GM18520 (cell line): Measurements from ENCODE around the gene TMEM181.
"Not testable (repeated sequence)": the region's sequence is repeated elsewhere in the genome, so short reads cannot be mapped to it uniquely, and the experiment has no call there.

Experiments used
- ATAC-seq: cut with Tn5 transposase; IDR thresholded peaks from one replicate; pipeline ENCODE4 v1.9.1; 2021; ENCODE audit not compliant: unreplicated experiment

Gene TMEM181

DNA sequence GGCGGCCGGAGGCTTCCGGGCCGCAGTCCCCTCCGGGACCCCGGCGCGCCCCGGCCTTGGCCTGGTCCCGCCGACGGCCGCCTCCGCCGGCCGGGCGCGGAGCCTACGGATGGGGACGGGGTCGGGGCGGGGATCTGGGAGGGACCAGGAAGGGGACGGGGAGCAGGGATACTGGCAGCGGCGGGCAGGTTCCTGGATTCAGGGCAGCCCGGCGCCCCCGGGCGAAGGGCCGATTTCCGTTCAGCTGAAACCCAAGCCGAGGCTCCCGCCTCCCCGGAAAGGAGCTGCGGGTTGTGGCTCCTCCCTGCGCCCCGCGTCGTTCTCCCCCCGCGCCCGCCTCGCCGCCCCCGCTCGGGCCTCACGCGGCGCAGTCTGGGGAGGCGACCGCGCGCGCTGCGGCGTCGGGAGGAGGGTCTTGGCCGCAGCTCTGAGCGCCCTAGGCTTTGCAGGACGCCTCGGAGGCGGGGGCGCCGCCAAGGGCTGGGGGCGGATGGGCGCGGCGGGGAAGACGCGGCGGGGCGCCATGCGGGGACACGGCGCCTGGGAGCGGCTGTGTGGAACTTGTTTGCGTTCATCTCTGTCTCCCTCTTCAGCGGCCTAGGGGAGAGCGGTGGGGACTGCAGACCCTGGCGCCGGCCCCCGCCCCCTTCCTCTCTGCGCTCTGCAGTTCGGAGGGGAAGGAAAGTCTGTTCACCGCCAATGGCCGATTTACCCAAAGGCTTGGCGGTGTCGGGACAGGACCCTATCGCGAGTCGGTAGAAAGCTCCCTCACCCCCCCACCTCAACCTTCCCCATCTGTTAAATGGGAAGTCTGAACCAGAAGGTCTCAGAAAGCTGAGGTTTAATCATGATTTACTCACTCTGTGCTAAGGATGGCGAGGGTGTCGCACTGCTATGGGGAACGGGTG, 22.7 kb upstream of the TMEM181 start:
- ATAC-seq: no peak

DNA sequence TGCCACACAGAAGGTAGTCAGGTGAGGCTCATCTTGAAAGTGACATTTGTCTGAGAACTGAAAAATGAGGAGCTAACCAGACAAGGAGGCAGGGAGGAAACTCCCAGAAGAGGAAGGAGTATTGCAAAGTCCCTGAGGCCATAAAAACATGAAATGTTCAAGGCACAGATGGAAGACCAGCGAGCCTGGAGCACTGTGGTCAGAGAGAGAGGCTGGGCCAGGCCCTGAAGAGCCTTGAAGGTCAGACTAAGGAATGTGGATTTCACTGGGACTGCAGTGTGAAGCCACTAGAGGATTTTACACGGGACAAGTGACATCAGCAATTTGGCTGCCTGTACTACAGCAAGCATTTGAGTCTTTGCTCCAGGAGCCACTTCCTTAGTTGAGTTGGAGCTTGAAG, 21.1 kb upstream of the TMEM181 start:
- ATAC-seq: no peak

DNA sequence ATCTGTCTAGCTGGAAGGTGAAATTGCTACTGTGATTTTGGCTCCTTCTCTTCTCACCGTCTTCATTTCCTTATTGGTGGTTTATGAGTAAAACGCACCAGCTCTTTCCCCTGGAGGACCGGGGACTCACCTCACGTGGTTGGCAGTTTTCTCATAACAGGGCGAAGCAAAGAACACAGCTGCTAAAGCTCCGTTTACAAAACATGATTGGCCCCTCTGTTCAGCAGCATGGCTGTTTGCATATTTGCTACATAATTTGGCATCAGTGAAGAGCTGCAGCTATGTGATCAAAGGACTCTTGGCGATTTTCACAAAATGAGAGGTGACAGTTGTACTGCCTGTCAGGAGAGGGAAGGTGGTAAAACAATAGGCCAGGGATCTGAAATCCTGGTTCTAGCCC, 20.5 kb upstream of the TMEM181 start:
- no peak for ATAC-seq

DNA sequence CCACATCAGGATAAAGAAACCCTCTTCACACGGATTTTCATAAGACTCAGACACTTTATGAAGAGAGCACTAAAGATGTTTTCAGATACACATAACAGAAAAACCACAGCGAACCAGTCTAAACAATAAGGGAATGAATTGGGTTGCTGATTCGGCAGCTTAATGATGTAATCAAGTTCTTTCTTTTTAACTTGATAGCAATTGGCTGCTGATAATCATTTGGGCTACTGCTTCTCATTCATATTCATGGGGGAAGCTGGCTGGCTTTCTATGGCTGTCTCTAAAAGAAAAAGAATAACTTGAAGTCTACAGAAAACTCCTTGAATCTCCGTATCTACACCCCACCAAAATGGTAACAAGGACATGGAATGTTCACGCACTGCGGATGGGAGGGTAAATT, 20.0 kb upstream of the TMEM181 start:
- no peak for ATAC-seq

DNA sequence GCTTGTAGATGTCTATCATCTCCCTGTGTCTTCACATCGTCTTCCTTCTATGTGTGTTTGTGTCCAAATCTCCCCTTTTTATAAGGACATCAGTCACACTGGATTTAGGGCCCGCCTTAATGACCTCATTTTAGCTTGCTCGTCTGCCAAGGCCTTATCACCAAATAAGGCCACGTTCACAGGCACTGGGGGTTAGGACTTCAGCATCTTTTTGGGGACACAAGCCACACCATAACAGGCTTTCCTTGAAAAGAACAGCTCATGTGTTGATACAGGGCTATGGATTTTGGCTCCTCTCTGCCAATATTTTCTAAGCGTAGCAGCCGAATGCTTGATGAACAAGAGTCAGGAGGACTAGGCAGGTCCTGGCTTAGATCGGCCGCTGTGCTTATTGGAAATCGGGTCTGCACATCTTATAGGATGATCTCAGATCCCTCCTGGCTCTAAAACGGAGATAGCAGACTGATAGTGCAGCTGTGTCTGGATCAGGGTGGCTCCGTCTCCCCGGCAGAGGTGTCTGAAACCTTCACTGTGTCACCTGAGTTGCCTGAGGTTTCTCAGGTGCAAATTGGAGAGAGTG, 16.2 kb upstream of the TMEM181 start:
- ATAC-seq: no peak

DNA sequence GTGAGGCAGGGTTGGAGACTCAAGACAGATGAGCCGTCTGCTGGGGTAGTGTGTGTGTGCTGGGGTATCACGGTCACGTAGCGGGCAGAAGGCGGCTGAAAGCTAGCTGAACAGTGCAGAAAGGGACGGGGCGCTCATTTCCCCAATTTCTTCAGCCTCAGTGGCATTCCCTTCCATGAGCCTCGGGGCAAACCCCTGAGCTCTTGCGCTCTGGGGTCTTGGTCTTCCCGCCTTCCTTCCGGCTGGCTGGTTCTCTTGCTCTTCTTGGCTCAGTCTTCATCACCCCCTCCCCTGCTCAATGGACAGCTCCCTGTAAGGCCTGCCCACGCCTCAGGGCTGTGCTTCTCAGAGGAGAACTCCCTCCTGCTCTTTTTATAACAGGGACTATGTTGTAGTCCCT, 15.5 kb upstream of the TMEM181 start:
- no peak for ATAC-seq

DNA sequence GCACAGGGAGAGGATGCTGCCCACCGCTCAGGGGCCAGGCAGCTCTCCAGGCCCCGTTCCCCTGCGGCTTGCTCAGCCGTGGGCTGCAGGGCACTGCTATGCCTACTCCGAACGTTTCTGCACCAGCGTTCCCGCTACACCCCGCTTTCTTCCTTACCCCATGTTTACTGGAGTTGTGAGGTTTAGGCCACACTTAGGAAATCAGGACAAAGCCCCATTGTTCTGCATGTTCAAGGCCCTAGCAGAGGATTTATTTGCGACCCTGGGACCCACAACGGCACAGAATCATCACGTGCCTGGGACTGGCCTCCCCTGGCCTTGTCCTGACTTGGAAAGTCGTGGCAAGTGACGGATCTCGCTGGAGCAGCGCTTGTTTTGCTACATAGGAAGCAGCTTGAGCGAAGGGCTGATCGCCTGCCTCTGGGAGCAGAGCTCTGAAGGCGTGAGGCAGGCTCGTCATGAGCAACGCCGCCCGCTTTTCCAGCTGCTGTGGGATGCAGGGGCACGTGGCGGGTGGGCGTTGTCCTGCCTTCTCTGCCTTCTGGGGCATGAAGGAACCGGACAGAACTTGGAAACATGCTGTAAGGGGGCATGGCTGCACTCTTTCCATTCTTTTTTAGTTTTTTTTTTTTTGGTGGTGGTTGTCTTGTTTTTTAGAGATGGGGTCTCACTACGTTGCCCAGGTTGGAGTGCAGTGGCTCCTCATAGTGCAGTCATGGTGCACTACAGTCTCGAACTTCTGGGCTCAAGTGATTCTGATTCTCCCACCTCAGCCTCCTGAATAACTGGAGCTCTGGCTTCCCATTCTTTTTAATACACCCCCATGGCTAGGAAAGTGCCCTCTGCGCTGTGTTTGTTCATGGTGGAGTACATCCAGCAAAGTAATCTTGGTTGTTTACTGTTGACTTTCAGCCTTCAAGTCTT, 14.6 kb upstream of the TMEM181 start:
- ATAC-seq: no peak

DNA sequence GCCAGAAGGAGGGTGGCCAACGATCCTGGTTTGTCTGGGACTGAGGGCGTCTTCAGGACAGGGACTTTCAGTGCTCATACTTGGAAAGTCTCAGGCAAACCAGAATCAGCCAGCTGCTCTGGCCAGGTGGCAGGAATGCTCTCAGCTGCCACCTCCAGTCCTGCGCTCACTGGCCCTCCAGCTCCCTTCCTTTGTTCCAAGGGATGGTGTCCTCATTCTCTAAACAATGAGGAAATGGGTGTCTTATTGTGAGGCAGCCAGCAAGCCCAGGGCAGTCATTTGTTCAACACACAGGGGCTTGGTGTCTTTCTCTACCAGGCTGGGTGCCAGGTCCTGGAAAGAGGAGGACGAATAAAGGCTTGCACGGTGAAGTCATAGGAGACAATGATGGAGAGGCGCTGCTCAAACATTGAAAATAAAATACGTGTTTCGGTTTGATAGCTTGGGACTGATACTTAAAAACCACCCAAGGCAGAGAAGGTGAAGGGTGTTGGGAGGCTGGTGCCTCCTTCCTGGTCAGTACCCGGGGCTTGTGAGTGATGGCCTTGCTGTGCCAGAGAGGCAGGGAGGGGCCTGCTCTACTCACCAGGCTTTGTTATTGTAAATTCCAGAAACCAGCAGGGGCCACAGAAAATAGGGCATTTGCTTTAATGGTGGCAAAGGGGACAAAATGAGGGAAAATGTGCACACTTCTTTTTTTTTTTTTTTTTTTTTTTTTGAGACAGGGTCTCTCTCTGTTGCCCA, 11.3 kb upstream of the TMEM181 start:
- no peak for ATAC-seq

DNA sequence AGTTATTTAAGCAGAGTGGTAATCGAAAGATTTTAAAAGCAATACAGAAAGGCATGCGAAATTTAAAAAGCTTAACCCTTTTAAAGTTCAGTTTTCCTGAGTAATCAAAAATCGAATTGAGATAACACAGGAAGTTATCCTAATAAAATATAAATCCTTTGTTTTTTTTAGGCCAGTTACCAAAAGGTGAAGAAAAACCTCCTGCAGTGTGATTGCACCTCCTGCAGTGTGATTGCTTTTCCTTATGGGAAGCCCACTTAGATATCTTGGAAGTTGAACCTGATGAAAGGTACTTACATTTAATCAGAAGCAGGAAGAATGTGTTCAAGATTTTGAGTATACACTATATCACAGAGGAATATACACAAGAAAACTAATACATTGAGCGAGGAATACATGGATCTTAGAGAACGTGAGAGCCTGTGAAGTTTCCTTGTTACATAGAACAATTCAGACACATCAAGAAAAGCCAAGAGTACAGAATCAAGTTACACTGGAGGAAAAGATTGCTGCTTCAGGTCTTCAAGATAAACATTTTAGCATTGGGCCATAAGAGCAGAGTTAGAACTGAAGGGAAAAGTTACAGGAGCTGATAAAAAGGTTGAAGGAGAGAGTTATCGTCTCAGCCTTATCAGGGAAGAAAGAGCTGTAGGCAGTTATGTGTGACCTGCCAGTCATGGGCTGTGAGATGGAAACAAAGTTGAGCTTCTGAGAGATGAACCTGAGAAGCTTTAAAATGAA, 7.7 kb upstream of the TMEM181 start:
- ATAC-seq: no peak

DNA sequence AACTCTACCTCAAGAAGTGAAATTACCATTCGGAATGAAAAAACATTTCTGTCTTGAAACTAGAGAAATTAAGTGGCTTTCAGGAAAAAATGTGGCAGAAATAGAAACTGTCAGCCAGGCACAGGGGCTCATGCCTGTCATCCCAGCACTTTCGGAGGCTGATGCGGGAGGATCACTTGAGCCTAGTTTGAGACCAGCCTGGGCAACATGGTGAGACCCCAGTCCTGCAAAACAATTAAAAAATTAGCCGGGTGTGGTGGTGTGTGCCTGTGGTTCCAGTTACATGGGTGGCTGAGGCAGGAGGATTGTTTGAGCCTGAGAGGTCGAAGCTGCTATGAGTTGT, 7.1 kb upstream of the TMEM181 start:
- ATAC-seq: no peak

DNA sequence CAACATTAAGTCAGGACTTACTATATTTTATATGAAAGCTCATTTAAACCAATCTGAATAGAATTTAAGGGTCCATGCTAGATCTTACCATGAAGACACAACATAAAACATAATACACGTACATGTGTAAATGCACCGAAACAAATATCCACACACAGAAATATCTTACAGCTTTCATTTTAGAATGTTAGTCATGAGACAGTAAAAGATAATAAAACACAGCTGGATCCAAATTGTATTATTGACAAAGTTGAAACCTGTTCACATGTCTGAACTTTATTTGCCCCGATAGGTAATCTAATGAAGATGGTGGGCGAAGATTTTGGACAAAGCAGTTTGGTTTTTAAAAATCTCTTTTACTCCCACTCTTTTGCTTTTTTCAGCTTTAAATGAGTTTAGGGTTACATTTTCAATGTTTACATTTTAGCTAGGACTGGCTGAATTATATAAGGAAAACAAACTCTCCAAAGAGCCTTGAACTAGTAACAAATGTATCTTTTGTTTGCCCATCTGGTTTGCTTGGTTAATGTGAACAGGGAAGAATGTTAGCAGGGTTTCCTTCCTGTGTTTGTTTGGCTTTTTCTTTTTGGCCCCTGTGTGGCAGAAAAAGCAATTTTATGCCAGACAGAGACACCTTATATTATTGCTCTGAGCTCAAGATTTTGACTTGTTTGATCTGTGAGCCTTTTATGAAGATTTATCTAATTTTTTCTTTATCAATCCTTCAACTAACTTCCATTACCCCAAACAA, 5.1 kb upstream of the TMEM181 start:
- ATAC-seq: no peak

DNA sequence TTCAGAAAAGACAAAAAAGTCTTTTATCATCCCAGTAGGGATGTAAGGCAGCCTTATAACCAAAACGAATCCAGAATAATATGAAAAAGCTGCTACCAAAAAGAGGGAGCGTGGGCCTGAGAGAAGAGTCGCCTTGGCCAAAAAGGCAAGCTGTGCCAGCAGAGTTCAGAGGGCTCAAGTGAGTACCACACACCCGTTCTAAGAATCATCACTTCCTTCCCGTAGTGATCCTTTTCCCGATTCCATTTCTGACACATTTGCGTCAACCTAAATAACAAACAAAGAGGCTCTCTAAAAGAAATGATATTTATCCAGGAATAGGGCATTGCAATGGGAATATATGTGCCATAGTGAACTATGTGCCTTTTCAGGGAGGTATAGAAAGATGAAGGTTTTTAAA, 3.8 kb upstream of the TMEM181 start:
- no peak for ATAC-seq

DNA sequence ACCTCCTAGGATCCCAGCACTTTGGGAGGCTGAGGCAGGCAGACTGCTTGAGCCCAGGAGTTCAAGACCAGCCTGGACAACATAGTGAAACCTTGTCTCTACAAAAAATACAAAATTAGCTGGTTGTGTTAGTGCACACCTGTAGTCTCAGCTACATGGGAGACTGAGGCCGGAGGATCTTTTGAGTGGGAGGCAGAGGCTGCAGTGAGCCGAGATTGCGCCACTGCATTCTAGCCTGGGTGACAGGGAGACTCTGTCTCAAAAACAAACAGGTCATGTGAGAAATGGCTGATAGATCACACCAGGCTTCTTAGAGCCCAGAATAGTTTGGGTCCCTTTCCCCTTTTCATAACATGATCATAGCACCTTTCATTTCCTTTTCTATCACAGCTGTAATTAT, 2.8 kb upstream of the TMEM181 start:
- not testable (repeated sequence) for ATAC-seq

DNA sequence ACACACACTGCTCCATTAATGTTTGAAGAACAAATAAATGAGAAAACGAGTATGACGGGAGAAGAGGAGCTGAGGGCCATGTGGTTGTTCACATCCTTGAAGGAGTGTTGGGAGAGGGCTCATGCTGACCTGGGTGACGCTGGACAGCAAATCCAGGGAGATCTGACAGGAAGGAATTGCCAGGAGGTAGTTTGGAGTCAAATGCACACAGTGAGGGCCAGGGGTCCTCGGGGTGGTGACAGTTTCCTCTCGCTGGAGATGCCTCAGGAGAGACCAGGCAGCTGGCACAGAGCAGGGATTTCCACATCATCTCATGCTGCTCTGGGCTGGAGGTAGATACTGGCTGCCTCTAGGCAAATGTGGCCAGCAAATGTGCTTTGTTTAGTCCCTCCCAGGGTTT, 2.0 kb upstream of the TMEM181 start:
- ATAC-seq: no peak

DNA sequence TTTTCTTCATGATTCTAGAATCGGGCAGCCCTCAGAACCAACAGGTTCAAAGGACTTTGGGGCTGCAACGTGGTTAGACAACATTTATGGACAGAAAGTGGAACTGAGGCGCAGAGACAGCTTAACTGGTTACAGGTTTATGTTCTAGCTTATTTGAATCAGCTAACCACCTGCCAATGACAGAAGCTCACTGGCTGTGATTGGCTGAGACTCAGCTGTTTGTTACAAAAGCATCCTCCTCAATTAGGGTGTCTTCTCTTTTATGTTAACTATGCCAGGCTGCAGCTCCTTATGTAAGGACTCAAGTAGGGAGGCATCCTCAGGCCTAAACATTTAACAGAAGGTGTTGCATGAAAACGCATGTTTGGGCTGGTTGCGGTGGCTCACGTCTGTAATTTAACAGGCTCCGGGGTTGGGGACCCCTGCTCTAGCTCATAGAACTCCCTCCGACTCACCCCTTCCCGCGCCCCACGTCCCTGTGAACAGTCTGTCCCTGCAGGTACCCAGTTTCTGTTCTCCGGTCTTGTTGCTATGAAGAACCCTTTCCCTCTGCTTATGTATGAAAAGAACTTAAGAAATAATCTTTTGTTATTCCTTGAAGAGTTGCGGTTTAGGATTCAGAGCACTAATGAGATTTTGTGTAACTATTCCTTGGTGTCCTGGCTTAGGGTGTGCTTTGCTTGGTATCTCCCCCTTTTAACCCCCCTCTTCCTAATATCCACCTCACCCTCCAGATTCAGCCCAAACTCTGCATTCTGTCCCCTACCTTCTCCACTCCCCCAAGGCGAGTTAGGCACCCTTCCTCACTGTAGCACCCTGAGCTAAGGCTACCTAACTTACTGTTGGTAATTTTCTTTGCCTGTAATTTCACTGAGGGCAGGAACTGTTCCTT, 1.2 kb upstream of the TMEM181 start:
- ATAC-seq: no peak

DNA sequence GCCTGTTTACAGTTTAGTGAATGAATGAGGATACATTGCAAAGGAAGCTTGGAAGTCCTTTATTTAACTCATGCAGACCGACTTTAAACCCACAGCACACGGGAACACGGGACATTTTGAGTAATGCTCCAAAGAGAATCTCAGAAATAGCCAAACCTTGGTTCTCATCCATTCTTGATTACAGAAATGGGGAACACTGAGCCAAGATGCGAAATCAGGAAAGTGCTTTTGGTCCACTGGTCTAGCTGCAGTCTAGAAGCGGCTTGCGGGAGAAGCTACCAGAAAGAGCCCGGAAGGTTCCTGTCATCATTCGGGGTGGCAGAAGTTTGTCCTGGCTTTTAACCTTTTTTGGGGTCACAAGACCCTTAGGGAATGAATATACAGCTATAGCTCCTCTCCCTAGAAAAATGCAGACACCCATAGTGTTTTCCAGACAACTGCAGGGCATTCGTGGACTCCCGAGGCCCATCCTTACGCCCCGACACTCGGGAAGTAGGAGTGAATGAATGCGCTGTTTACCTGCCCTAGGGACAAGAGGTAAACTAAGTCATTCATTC, 475 bp upstream of the TMEM181 start:
- no peak for ATAC-seq

DNA sequence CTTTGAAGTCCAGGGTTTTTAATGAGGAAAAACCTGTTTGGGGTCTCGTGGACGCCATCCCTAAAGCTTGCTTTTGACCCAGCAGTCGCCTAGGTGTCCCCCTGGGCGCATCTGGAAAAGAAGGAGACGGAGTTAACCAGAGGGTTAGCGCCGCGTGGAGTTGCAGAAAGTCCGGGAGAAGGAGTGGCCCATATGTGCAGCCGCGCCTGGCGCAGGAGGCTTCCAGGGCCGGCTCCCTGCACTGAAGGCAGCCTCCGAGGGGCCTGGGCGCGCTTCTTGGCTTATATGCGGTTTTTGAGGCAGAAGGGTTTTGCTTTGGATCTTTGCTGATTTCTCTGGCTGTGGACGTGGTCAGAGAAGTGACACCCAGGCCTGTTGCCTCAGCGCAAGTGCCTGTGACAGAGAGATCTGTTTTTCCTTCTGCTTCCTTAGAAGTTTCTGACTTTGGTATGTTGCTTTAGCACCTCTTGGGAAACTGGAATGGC, 987 bp downstream of the TMEM181 start:
- ATAC-seq: no peak

DNA sequence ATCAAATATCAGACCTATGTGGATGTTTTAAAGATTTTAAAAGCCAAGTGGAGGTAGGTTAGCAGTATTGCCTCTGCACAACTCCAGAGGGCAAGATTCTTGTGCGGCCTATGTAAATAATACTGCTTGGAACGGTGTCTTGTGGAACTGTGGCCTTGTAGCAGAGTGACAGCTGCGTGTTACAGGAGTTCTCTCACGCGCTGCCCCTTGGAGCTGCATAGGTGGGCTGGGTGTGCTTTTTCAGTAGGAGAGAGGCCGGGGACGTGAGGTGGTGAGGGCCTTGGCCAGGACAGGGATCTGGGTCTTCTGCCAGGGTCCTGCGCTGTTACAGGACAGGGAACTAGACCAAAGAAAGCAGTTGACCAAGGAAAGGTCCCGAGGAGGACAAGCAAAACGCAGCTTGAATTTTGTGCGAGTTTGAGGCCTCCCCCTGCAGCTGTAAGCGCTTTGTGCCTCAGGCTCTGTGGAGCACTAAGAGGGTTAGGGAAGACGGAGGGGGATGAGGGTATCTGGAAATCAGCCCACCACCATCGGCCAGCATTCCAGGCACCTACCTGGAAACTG, 1.5 kb downstream of the TMEM181 start:
- no peak for ATAC-seq
